Endothelial cell of umbilical vein (primary cell): ENCODE data around the gene STK11IP. TPM values are rescaled to one million over a fixed set of nuclear protein-coding genes. Genes with fewer than 3 reads are reported as not detected.

Experiments used
- BruUV-seq: library from RNA; stranded (reverse); fragments of 400-500 nt; replicated peaks from 2 replicates; lab custom pipeline; 2021; lab: Mats Ljungman, UMichigan
- CTCF ChIA-PET: fragments of 300-600, 350-600 bp; sonication (Branson Sonifier 250); formaldehyde crosslinking; loops from one replicate; lab custom pipeline; 2021; ENCODE audit warnings: antibody characterized with exemption, inconsistent platforms; lab: Charles Lee
- POLR2A ChIA-PET: fragments of 300-600, 350-600 bp; sonication (Branson Sonifier 250); formaldehyde crosslinking; loops from one replicate; lab custom pipeline; 2021; ENCODE audit warnings: antibody characterized with exemption, inconsistent platforms; lab: Charles Lee
- DNase-seq: peaks from one replicate; pipeline ENCODE4 v3.0.0-alpha.2; 2011; ENCODE audit warnings: low read depth, low spot score
- FAIRE-seq: peaks from 2 replicates; lab custom pipeline; 2011; peaks lifted over from hg19 to GRCh38; lab: Jason Lieb, UNC
- H2AFZ ChIP-seq: 2 replicates; pipeline ENCODE4 v1.6.0; 2012; ENCODE audit warnings: low read depth, low read length, control low read depth, inconsistent platforms
- H3K27ac ChIP-seq: 2 replicates; pipeline ENCODE4 v1.5.1; 2011; ENCODE audit warnings: low read depth, mild to moderate bottlenecking, control low read depth, low read length, moderate library complexity; ENCODE audit not compliant: insufficient read depth
- H3K27me3 ChIP-seq, 2 experiments: 2 replicates each; pipeline versions ENCODE4 v1.6.0 to v1.6.1; 2011; ENCODE audit warnings: low read length in 2 of 2, mixed read lengths in 1 of 2; ENCODE audit not compliant: control insufficient read depth in 2 of 2, insufficient read depth in 2 of 2
- H3K36me3 ChIP-seq, 2 experiments: 2 replicates in 1 of 2; 3 replicates in 1 of 2; pipeline ENCODE4 v1.5.1; 2011; ENCODE audit warnings: low read length in 2 of 2, mild to moderate bottlenecking in 1 of 2, moderate library complexity in 1 of 2; ENCODE audit not compliant: control insufficient read depth in 2 of 2, insufficient read depth in 2 of 2; ENCODE audit errors: extremely low read depth in 1 of 2
- H3K4me1 ChIP-seq: 3 replicates; pipeline ENCODE4 v1.5.1; 2011; ENCODE audit warnings: mild to moderate bottlenecking, low read length; ENCODE audit not compliant: control insufficient read depth, insufficient read depth; ENCODE audit errors: extremely low read depth
- H3K4me2 ChIP-seq: 2 replicates; pipeline ENCODE4 v1.6.1; 2011; ENCODE audit warnings: low read length, control low read depth, mixed read lengths; ENCODE audit not compliant: insufficient read depth
- H3K4me3 ChIP-seq, 3 experiments: fragments of 200-600 bp in 1 of 3; sonication (generic), shearing (Covaris generic) in 1 of 3; replicated peaks in 1 of 3; 2 replicates each; pipeline ENCODE4 v1.5.1; 2011 to 2016; ENCODE audit warnings: control low read depth in 3 of 3, low read length in 3 of 3, mild to moderate bottlenecking in 2 of 3, inconsistent platforms in 1 of 3, low read depth in 1 of 3, moderate library complexity in 1 of 3; ENCODE audit not compliant: insufficient read depth in 1 of 3
- H3K79me2 ChIP-seq: 2 replicates; pipeline ENCODE4 v1.6.0; 2012; ENCODE audit warnings: low read length, inconsistent platforms; ENCODE audit not compliant: control insufficient read depth, insufficient read depth
- H3K9ac ChIP-seq: replicated peaks from 2 replicates; pipeline ENCODE3; 2011; ENCODE audit warnings: low read length, control low read depth; ENCODE audit not compliant: insufficient read depth; ENCODE audit errors: extremely low read depth
- H3K9me1 ChIP-seq: replicated peaks from 3 replicates; pipeline ENCODE4 v1.6.0; 2011; ENCODE audit warnings: mild to moderate bottlenecking, low read length; ENCODE audit not compliant: control insufficient read depth, insufficient read depth; ENCODE audit errors: extremely low read depth
- H3K9me3 ChIP-seq: replicated peaks from 2 replicates; pipeline ENCODE4 v1.5.1; 2012; ENCODE audit warnings: low read length, inconsistent platforms; ENCODE audit not compliant: control insufficient read depth, insufficient read depth
- H4K20me1 ChIP-seq: replicated peaks from 2 replicates; pipeline ENCODE3; 2011; ENCODE audit warnings: mild to moderate bottlenecking, low read length; ENCODE audit not compliant: control insufficient read depth, insufficient read depth; ENCODE audit errors: extremely low read depth
- CTCF ChIP-seq, 2 donors: IDR thresholded peaks; 1 replicate in 1 of 2; 2 replicates in 1 of 2; pipeline ENCODE4 v1.5.1; 2011; ENCODE audit warnings: low read length in 2 of 2, mild to moderate bottlenecking in 2 of 2, moderate library complexity in 2 of 2, control low read depth in 1 of 2, inconsistent platforms in 1 of 2, low read depth in 1 of 2; ENCODE audit not compliant: insufficient read depth in 1 of 2; ENCODE audit errors: extremely low read depth in 1 of 2
- EZH2 ChIP-seq: IDR thresholded peaks from 2 replicates; pipeline ENCODE4 v1.6.1; 2012; ENCODE audit warnings: borderline replicate concordance, low read depth, mild to moderate bottlenecking, moderate library complexity, low read length, inconsistent platforms; ENCODE audit not compliant: severe bottlenecking
- FOS ChIP-seq: IDR thresholded peaks from 2 replicates; pipeline ENCODE4 v1.6.1; 2011; ENCODE audit warnings: mild to moderate bottlenecking, low read length, moderate library complexity, borderline replicate concordance; ENCODE audit not compliant: insufficient read depth
- GATA2 ChIP-seq: IDR thresholded peaks from 2 replicates; pipeline ENCODE4 v1.7.0; 2011; ENCODE audit warnings: low read depth, mild to moderate bottlenecking, moderate library complexity, mixed read lengths, low read length; ENCODE audit not compliant: insufficient read length, insufficient read depth
- JUN ChIP-seq: IDR thresholded peaks from 2 replicates; pipeline ENCODE4 v1.6.1; 2011; ENCODE audit warnings: borderline replicate concordance, low read depth; ENCODE audit not compliant: insufficient read length, insufficient read depth
- MYC ChIP-seq: IDR thresholded peaks from one replicate; pipeline ENCODE4 v1.6.1; 2011; ENCODE audit warnings: mild to moderate bottlenecking, low read depth, low read length
- POLR2A ChIP-seq: IDR thresholded peaks from 2 replicates; pipeline ENCODE4 v1.6.1; 2012; ENCODE audit warnings: low read depth, mild to moderate bottlenecking, control low read depth, low read length
- POLR2AphosphoS5 ChIP-seq: IDR thresholded peaks from 2 replicates; pipeline ENCODE4 v1.6.1; 2012; ENCODE audit warnings: low read depth, mild to moderate bottlenecking, control low read depth, low read length, moderate library complexity; ENCODE audit not compliant: insufficient read depth
- dilution Hi-C: fragments of 300-500 bp; cut with MboI; formaldehyde crosslinking; loops from one replicate; pipeline ENCODE4 v1.15.0; 2019; ENCODE audit warnings: low sequenced_read_pairs; ENCODE audit not compliant: extremely low pct_ligation_motif_present
- intact Hi-C: fragments of 100-400 bp; cut with micrococcal nuclease; formaldehyde crosslinking; loops from one replicate; pipeline ENCODE4 v1.10.0; 2022
- polyA plus RNA-seq, 4 experiments: library from polyadenylated mRNA; depleted of rRNA in 3 of 4; stranded (reverse) in 3 of 4; unstranded in 1 of 4; fragments of >200 nt; gene quantifications; 2 replicates each; pipeline versions ENCODE4 v1.2.1 to v1.2.3, GENCODE V29; 2011 to 2012; ENCODE audit warnings: missing spikeins in 1 of 4
- total RNA-seq: library from RNA; stranded (reverse); gene quantifications from 2 replicates; pipeline ENCODE4 v1.2.3, GENCODE V29; 2021
- TF ChIP-seq, protein P1 (sequence below): IDR thresholded peaks from 2 replicates; pipeline ENCODE4 v1.6.1; 2011; ENCODE audit not compliant: insufficient read depth, insufficient read length

Gene STK11IP
- total and polyA plus RNA-seq, 2 donors (not counting 3 experiments of a cell fraction or from before 2014, with no cell fraction given): 17.7 to 19.2 TPM

DNA sequence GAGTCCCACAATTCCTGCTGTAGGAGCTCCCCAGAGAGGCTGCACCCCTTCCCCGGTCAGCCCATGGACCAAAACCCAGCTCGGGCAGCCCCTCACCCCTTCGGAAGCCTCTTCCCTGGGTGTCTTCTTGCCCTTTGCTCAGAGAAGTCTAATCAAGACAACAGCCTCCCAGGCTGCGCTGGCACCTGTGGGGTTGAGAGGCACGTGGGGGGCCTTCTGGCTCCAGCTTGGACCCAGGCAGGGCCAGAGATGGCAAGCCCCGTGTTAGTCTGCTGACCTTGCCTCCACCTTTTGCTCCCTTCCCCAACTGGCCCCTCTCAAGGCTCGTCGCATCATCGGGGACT is 40.2 kb downstream of the STK11IP start:
- Histone ChIP-seq H3K4me1 (no peaks in the 10 kb centered on the region), H3K4me3 (no peak overlapping the region), H3K9me1 (no peaks in the 10 kb centered on the region), H3K9ac (no peak overlapping the region), H4K20me1 (no peaks in the 10 kb centered on the region), H3K9me3 (no peaks in the 10 kb centered on the region), H2AFZ (no peak overlapping the region), H3K4me2 (no peak overlapping the region), H3K27me3 (peaks cover 0 to 2% of the 10 kb centered on the region in 2 experiments), H3K79me2 (no peaks in the 10 kb centered on the region), H3K27ac (no peak overlapping the region), H3K36me3 (no peaks in the 10 kb centered on the region)
- TF ChIP-seq, protein P1, sequence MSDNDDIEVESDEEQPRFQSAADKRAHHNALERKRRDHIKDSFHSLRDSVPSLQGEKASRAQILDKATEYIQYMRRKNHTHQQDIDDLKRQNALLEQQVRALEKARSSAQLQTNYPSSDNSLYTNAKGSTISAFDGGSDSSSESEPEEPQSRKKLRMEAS: no peak
- no peak for TF ChIP-seq CTCF (IDR thresholded peaks at IDR 0.05; ENCODE audit: extremely low read depth in 1 of 2, insufficient read depth in 1 of 2, low read depth in 1 of 2, low read length in 2 of 2)
- TF ChIP-seq FOS: no peak
- TF ChIP-seq POLR2AphosphoS5: no peak
- no peak for TF ChIP-seq EZH2
- TF ChIP-seq POLR2A: no peak
- TF ChIP-seq GATA2: no peak
- no peak for TF ChIP-seq JUN
- TF ChIP-seq MYC: no peak
- ChIA-PET POLR2A (no interaction called here), CTCF (interaction anchor here (1.3 kb wide), 1 partner anchor 97 kb away, joined by 3 read pairs; no protein-coding TSS in a partner anchor)
- FAIRE-seq (no peak), DNase-seq (no peak)
- no TSS peak for BruUV-seq
- dilution Hi-C loops: no loop called here
- intact Hi-C loops: no loop called here
